Gastroesophageal sphincter (tissue), 3 donors: Measurements from ENCODE around the gene NRXN2.

Experiments
- EP300 ChIP-seq: sonication (generic); formaldehyde crosslinking; IDR thresholded peaks from one replicate; pipeline ENCODE4 v1.6.1; 2017; ENCODE audit warnings: antibody characterized with exemption, mild to moderate bottlenecking
- POLR2A ChIP-seq, 2 donors: fragments of 450-650 bp; IDR thresholded peaks; one replicate each; pipeline ENCODE4 v1.6.1; 2017; ENCODE audit warnings: antibody characterized with exemption in 2 of 2, mild to moderate bottlenecking in 2 of 2, moderate library complexity in 1 of 2
- POLR2AphosphoS5 ChIP-seq: sonication (generic); formaldehyde crosslinking; IDR thresholded peaks from one replicate; pipeline ENCODE4 v1.6.1; 2017; ENCODE audit warnings: antibody characterized with exemption
- TF ChIP-seq, protein P1 (sequence below), 4 experiments: fragments of 200-600 bp in 2 of 4; fragments of 450-650 bp in 2 of 4; sonication (generic) in 1 of 4; IDR thresholded peaks; one replicate each; pipeline ENCODE4 v1.5.1; 2017 to 2019; ENCODE audit warnings: antibody characterized with exemption in 4 of 4, mild to moderate bottlenecking in 2 of 4, moderate library complexity in 2 of 4

DNA sequence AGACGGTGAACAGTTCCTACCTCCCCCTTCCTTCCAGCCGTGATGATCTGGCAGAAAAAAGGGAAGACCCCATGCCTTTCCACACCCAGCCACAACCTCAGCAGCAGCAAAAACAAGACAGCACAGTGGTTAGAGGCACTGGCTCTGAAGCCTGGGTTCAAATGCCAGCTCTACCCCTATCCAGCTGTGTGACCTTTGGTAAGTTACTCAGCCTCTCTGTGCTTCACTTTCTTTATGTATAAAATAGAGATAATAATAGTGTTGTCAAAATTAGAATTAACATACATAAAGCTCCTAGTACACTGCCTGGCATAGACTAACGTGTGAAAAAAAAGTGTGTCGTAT, 4.2 kb downstream of the NRXN2 start:
- TF ChIP-seq, protein P1, sequence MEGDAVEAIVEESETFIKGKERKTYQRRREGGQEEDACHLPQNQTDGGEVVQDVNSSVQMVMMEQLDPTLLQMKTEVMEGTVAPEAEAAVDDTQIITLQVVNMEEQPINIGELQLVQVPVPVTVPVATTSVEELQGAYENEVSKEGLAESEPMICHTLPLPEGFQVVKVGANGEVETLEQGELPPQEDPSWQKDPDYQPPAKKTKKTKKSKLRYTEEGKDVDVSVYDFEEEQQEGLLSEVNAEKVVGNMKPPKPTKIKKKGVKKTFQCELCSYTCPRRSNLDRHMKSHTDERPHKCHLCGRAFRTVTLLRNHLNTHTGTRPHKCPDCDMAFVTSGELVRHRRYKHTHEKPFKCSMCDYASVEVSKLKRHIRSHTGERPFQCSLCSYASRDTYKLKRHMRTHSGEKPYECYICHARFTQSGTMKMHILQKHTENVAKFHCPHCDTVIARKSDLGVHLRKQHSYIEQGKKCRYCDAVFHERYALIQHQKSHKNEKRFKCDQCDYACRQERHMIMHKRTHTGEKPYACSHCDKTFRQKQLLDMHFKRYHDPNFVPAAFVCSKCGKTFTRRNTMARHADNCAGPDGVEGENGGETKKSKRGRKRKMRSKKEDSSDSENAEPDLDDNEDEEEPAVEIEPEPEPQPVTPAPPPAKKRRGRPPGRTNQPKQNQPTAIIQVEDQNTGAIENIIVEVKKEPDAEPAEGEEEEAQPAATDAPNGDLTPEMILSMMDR (IDR thresholded peaks at IDR 0.05): no peak
- TF ChIP-seq POLR2AphosphoS5: no peak
- TF ChIP-seq EP300: no peak
- no peak for TF ChIP-seq POLR2A (IDR thresholded peaks at IDR 0.05)
